GM23338 (cell line): Measurements from ENCODE around the gene CAMLG.

ENCODE experiments used
- CREB1 ChIP-seq: fragments of 250-450 bp; sonication (Bioruptor Pico); IDR thresholded peaks from 2 replicates; pipeline ENCODE4 v1.5.0; 2020; ENCODE audit warnings: low read depth, mild to moderate bottlenecking, moderate library complexity
- CTCF ChIP-seq, 2 experiments: fragments of 200-600 bp in 1 of 2; sonication (generic) in 1 of 2; conservative IDR thresholded peaks; 2 replicates each; pipeline versions ENCODE4 v1.5.1 to v1.6.1; 2016 to 2017; ENCODE audit warnings: antibody characterized with exemption in 2 of 2, low read depth in 2 of 2, mild to moderate bottlenecking in 2 of 2, moderate library complexity in 1 of 2
- ETS1 ChIP-seq: IDR thresholded peaks from 2 replicates; pipeline ENCODE4 v1.6.1; 2016; ENCODE audit warnings: antibody characterized with exemption
- EZH2 ChIP-seq: fragments of 200-600 bp; sonication (generic); IDR thresholded peaks from one replicate; pipeline ENCODE4 v1.8.0; 2017; ENCODE audit warnings: antibody characterized with exemption, mild to moderate bottlenecking, low read depth; ENCODE audit not compliant: unreplicated experiment
- EZH2phosphoT487 ChIP-seq: fragments of 200-600 bp; sonication (generic); IDR thresholded peaks from one replicate; pipeline ENCODE4 v1.8.1; 2018; ENCODE audit warnings: antibody characterized with exemption; ENCODE audit not compliant: unreplicated experiment
- JUNB ChIP-seq: IDR thresholded peaks from one replicate; pipeline ENCODE4 v1.6.1; 2016; ENCODE audit warnings: antibody characterized with exemption; ENCODE audit not compliant: unreplicated experiment
- POLR2AphosphoS5 ChIP-seq: IDR thresholded peaks from 2 replicates; pipeline ENCODE4 v1.6.1; 2016; ENCODE audit warnings: antibody characterized with exemption, low read depth
- REST ChIP-seq: IDR thresholded peaks from one replicate; pipeline ENCODE4 v1.6.1; 2018; ENCODE audit warnings: antibody characterized with exemption; ENCODE audit not compliant: unreplicated experiment
- ZNF114 ChIP-seq: fragments of 250-450 bp; sonication (Bioruptor Pico); IDR thresholded peaks from 2 replicates; pipeline ENCODE4 v1.5.0; 2020; ENCODE audit warnings: mild to moderate bottlenecking, moderate library complexity
- ZNF331 ChIP-seq: fragments of 250-450 bp; sonication (Bioruptor Pico); IDR thresholded peaks from 2 replicates; pipeline ENCODE4 v1.5.0; 2020; ENCODE audit warnings: low read depth, mild to moderate bottlenecking, moderate library complexity

- TF ChIP-seq CTCF (conservative IDR thresholded peaks at IDR 0.05; ENCODE audit: low read depth in 2 of 2): no peak
- no peak for TF ChIP-seq EZH2phosphoT487
- no peak for TF ChIP-seq EZH2
- TF ChIP-seq JUNB: no peak
- no peak for TF ChIP-seq REST
- no peak for TF ChIP-seq POLR2AphosphoS5
- no peak for TF ChIP-seq ZNF331
- TF ChIP-seq ETS1: no peak
- TF ChIP-seq CREB1 (CRISPR knock-in tag): no peak
- no peak for TF ChIP-seq ZNF114 (CRISPR knock-in tag)
Measured at GRCh38 chr5:134784946-134785620, 46.7 kb downstream of the CAMLG start.
